IgD-negative memory B cell (primary cell): Measurements from ENCODE around the gene TOGARAM1. TPM values are rescaled to one million over a fixed set of nuclear protein-coding genes. Genes with fewer than 3 reads are reported as not detected.

ENCODE experiments used
- H3K27ac Mint-ChIP-seq, 3 donors: one replicate each; pipeline ENCODE4 v1.8.0; 2020 to 2022; ENCODE audit warnings: mild to moderate bottlenecking in 3 of 3, mixed read lengths in 3 of 3, moderate library complexity in 1 of 3
- H3K27me3 Mint-ChIP-seq: one replicate; pipeline ENCODE4 v1.8.0; 2021; ENCODE audit warnings: mixed read lengths
- H3K36me3 Mint-ChIP-seq: one replicate; pipeline ENCODE4 v1.8.0; 2020; ENCODE audit warnings: mild to moderate bottlenecking, mixed read lengths
- H3K4me1 Mint-ChIP-seq, 3 donors: one replicate each; pipeline ENCODE4 v1.8.0; 2020 to 2022; ENCODE audit warnings: mixed read lengths in 3 of 3, mild to moderate bottlenecking in 1 of 3
- H3K4me3 Mint-ChIP-seq, 4 donors: one replicate each; pipeline ENCODE4 v1.8.0; 2020 to 2022; ENCODE audit warnings: mild to moderate bottlenecking in 4 of 4, mixed read lengths in 4 of 4, moderate library complexity in 3 of 4
- H3K9me3 Mint-ChIP-seq, 3 donors: one replicate each; pipeline ENCODE4 v1.8.0; 2020 to 2021; ENCODE audit warnings: mixed read lengths in 3 of 3, mild to moderate bottlenecking in 1 of 3
- polyA plus RNA-seq: library from polyadenylated mRNA; unstranded; fragments of 300-500 nt; fragmentation: Illumina TruSeq; gene quantifications from one replicate; pipeline ENCODE4 v1.2.3, GENCODE V29; 2021

TOGARAM1 gene
- polyA plus RNA-seq, 1 donor from 2014 or later = 11.0 TPM

DNA sequence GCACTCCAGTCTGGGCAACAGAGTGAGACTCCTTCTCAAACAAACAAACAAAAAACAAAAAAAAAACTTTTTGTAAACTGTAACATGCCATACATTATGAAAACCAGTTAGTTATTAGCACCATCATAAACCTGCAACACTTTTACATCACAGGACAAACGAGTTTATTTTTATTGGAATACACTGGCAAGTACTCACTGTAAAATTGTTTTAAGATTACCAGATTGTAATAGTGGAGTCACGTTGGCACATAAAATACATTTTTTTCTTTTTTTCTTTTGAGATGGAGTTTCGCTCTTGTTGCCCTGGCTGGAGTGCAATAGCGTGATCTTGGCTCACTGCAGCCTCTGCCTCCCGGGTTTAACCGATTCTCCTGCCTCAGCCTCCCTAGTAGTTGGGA, 156.6 kb downstream of the TOGARAM1 start:
- H3K27me3 Mint-ChIP-seq = no peaks in the 10 kb centered on the region

DNA sequence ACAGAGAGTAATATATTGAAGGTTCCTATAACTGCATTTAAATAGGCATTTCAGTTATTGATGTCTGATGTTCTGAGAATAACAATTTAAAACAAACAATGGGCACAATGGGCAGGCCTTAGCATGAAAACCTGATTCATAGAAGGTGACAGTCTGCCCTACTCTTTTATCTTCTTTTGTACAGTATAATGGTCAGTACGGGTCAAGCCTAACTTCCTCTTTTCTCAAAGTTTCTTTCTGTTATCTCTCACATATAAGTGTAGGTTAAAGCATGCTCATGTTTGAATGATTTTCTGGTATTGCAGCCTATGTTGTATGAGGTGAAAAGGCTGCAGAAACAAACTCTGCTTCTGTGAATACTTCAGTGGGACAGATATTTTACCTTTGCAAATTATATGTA, 158.1 kb downstream of the TOGARAM1 start:
- H3K4me3 Mint-ChIP-seq = no peak overlapping the region
- H3K9me3 Mint-ChIP-seq = no peaks in the 10 kb centered on the region
- H3K27me3 Mint-ChIP-seq = no peaks in the 10 kb centered on the region
- H3K4me1 Mint-ChIP-seq = peaks cover 0 to 5% (median 2%) of the 10 kb centered on the region in 3 donors
- H3K36me3 Mint-ChIP-seq = peaks cover 1% of the 10 kb centered on the region
- no peak overlapping the region for H3K27ac Mint-ChIP-seq

More for the DNA sequence above, 156.6 kb downstream of the TOGARAM1 start:
- H3K36me3 Mint-ChIP-seq = peaks cover 4% of the 10 kb centered on the region
- H3K4me1 Mint-ChIP-seq = peaks cover 1 to 5% (median 2%) of the 10 kb centered on the region in 3 donors
- H3K4me3 Mint-ChIP-seq = no peak overlapping the region
- H3K9me3 Mint-ChIP-seq = no peaks in the 10 kb centered on the region
- H3K27ac Mint-ChIP-seq = no peak overlapping the region

DNA sequence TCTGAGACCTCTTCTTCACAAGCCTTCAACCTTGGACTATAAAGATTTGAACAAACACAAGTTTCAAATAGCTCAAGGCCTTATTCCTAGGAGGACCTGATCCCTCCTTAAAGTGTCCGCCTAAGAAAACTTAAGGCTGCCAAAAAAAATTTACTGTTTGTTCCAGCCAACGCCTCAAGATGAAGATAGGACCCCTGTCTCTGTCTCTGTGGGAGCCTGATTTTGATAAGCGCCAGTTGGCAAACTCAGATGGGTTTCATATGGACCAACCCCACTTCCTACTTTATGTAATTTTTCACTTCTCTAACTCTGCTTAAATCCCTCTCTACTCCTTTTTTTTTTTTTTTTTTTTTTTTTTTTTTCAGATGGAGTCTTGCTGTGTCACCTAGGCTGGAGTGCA, 161.3 kb downstream of the TOGARAM1 start:
- H3K4me3 Mint-ChIP-seq = no peak overlapping the region
- no peaks in the 10 kb centered on the region for H3K9me3 Mint-ChIP-seq
- no peaks in the 10 kb centered on the region for H3K27me3 Mint-ChIP-seq
- H3K4me1 Mint-ChIP-seq = peaks cover 3 to 13% (median 4%) of the 10 kb centered on the region in 3 donors
- H3K27ac Mint-ChIP-seq = no peak overlapping the region
- peaks cover 5% of the 10 kb centered on the region for H3K36me3 Mint-ChIP-seq

Other genes starting within 250 kb of the TOGARAM1 start
- 26.4 TPM for gene KLHL28, start 243 bp upstream of the TOGARAM1 start, polyA plus RNA-seq
- gene PRPF39, start 121.9 kb downstream of the TOGARAM1 start, polyA plus RNA-seq = 18.1 TPM
- gene FKBP3, start 172.3 kb downstream of the TOGARAM1 start, polyA plus RNA-seq = 63.6 TPM
- gene FANCM, start 173.7 kb downstream of the TOGARAM1 start, polyA plus RNA-seq = 8.0 TPM